ENCODE data around the gene DPY19L3.

GRCh38 chr19:32530773-32531172 is 125.2 kb downstream of the DPY19L3 start:
- TF ChIP-seq CTCF (IDR thresholded peaks at IDR 0.05) (no peak), POLR2A (IDR thresholded peaks at IDR 0.05) (no peak)

Measured in testis (tissue), 2 donors.